SK-N-SH (cell line): ENCODE data around the gene PFKP.

Experiments used
- CTCF ChIP-seq: fragments of 200-600 bp; sonication (generic); IDR thresholded peaks from 2 replicates; pipeline ENCODE4 v1.6.1; 2017; ENCODE audit warnings: antibody characterized with exemption, mild to moderate bottlenecking, moderate library complexity
- EP300 ChIP-seq, 2 experiments: IDR thresholded peaks; 2 replicates each; pipeline versions ENCODE4 v1.4.0 to v1.6.1; 2012; ENCODE audit warnings: borderline replicate concordance in 1 of 2, low read depth in 1 of 2, low read length in 1 of 2
- FOXJ3 ChIP-seq: sonication (generic); formaldehyde crosslinking; IDR thresholded peaks from 2 replicates; pipeline ENCODE4 v1.5.1; 2020; ENCODE audit warnings: mild to moderate bottlenecking, missing genetic modification reagents
- RFX5 ChIP-seq: IDR thresholded peaks from 2 replicates; pipeline ENCODE4 v1.6.1; 2012; ENCODE audit warnings: mild to moderate bottlenecking, improper control_type of control experiment, low read length

- TF ChIP-seq CTCF (no peak), FOXJ3 (CRISPR knock-in tag) (no peak), RFX5 (no peak), EP300 (IDR thresholded peaks at IDR 0.05; ENCODE audit: borderline replicate concordance in 1 of 2, low read depth in 1 of 2, low read length in 1 of 2) (no peak)
Observed at GRCh38 chr10:3060481-3060889, 6.9 kb upstream of the PFKP start.
